A172 (cell line): ENCODE data around the gene ACAT2. TPM values are rescaled to one million over a fixed set of nuclear protein-coding genes. Genes with fewer than 3 reads are reported as not detected.
A peak's percentile ranks its signal among the peaks of the same experiment; 100 is the strongest.
"Not testable (repeated sequence)": the region's sequence is repeated elsewhere in the genome, so short reads cannot be mapped to it uniquely, and the experiment has no call there.

Experiments
- DNase-seq: peaks from one replicate; pipeline ENCODE4 v3.0.0-alpha.2; 2015; ENCODE audit warnings: low spot score
- total RNA-seq: library from RNA; depleted of rRNA; stranded (reverse); fragments of >200 nt; shearing (Covaris generic); gene quantifications from 2 replicates; pipeline ENCODE4 v1.2.3, GENCODE V29; 2014

ACAT2 gene
- total RNA-seq, 1 experiment from 2014 or later, result 45.3 TPM

DNA sequence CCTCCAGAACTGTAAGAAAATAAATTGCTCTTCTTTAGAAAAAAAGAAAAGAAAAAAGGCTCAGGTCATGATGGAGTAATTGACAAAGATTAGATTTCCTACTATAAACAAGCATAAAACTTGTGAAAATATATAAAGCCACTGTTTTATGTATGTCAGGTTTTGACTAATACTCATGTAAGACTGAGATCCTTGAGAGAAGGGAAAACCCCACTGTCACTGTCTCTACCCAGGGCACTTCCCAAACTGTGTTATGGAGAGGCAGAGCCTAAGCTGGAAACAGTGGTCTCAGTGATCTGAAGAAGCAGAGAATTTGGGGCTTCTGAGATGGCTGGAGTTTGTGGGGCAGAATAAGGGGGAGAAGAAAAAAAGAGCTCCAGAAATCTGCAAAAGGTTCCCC lies 7.6 kb downstream of the ACAT2 start:
- no peak for DNase-seq

DNA sequence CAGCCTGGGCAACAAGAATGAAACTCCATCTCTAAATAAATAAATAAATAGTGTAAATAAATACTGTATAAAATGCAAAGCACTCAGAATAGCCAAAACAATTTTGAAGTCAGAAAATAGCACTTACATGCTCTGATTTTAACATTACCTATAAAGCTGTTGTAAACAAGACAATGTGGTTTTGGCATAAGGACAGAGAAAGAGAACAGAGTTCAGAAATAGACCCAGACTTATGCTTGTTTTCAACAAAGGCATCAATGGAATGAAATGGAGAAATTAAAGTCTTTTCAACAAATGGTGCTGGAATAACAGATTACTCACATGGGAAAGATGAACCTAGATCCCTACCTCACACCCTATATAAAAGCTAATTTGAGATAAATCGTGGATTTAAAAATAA lies 10.4 kb downstream of the ACAT2 start:
- DNase-seq, result no peak

DNA sequence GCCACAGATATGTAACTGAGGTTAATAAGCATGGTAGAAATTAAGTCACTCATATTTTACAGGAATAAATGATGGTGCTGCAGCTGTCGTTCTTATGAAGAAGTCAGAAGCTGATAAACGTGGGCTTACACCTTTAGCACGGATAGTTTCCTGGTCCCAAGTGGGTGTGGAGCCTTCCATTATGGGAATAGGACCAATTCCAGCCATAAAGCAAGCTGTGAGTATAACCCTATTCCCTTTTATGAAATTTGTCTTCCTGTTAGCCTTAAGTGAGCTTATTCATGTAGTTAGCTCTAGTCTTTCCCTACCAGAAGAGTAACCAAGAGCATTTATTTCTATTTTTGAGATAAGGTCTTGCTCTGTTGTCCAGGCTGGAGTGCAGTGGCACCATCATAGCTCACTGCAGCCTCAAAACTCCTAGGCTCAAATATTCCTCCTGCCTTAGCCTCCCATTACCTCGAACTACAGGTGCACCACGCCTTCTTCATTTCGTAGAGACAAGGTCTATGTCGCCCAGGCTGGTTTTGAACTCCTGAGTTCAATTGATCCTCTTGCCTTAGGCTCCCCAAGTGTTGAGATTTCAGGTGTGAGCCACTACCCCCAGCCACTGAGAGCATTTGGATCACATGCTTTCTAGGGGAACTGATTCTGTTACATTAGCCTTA lies 15.5 kb downstream of the ACAT2 start:
- DNase-seq, result no peak

DNA sequence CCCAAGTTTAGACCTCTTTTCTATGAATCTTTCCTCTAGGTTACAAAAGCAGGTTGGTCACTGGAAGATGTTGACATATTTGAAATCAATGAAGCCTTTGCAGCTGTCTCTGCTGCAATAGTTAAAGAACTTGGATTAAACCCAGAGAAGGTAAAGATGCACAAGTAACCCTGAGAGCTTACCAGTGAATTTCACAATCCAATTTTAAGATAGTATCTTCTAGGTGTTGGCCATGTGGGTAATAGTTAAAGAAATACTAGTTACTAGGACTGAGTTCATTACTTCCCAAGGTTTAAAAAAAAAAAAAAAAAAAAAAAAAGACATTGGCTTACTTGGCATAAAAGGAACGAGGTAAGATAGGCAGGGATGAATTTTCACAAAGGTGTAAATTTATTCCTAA lies 16.3 kb downstream of the ACAT2 start:
- no peak for DNase-seq

DNA sequence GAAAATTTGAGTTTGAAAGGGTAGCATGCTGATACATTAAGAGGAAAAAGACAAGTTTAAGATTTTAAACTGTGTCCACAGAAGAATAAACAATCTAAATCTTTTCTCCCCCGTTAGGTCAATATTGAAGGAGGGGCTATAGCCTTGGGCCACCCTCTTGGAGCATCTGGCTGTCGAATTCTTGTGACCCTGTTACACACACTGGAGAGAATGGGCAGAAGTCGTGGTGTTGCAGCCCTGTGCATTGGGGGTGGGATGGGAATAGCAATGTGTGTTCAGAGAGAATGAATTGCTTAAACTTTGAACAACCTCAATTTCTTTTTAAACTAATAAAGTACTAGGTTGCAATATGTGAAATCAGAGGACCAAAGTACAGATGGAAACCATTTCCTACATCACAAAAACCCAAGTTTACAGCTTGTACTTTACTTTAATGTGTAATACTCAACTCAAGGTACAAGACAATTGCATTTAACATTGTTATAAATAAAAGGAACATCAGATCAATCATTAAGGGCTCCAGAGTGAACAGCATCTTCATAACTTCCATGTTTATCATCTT lies 16.8 kb downstream of the ACAT2 start:
- no peak for DNase-seq

DNA sequence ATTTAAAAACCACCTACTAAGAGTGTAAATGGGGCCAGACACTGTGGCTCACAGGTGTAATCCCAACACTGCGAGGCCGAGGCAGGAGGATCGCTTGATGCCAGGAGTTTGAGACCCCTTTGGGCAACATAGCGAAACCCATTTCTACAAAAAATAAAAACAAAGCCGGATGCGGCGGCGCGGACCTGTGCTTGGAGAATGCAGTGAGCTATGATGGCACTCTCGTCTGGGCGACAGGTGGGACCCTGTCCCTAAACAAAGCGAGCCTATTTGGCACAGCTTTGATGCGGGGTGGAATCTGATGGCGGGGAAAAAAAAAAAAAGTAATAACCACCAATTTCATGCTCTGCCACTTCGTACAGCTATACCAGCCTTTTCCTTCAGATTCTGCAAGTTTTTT lies 26.4 kb downstream of the ACAT2 start:
- no peak for DNase-seq

DNA sequence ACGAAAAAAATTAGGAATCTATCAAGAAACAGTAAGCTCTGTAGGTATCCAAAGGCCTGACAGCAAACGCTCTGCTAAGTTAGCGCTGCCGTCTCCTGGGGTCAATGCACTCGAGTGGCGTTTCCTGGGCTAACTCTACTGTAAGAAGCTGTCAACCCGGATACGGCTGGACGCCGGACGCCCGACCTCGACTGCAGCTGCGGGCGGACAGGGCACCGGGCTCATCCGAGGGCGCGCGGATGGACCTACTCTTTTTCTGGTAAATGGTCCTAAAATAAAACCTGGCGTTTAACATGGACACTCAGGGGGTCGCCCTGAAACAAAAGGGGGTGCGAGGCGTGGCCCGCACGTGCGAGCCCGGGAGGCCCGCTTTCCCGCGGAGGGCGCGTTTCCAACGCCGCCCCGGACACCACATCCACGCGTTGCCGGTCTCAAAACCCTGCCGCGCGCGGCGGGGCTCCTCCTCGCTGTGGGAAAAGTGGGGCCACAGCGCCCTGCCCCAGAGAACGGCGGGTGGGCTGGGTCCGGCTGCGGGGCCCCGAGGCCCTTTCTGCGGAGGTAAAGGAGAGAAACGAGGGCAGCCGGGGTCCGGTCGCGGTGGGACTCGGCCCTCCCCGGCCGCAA lies 27.0 kb downstream of the ACAT2 start:
- peak; percentile 22 for DNase-seq

DNA sequence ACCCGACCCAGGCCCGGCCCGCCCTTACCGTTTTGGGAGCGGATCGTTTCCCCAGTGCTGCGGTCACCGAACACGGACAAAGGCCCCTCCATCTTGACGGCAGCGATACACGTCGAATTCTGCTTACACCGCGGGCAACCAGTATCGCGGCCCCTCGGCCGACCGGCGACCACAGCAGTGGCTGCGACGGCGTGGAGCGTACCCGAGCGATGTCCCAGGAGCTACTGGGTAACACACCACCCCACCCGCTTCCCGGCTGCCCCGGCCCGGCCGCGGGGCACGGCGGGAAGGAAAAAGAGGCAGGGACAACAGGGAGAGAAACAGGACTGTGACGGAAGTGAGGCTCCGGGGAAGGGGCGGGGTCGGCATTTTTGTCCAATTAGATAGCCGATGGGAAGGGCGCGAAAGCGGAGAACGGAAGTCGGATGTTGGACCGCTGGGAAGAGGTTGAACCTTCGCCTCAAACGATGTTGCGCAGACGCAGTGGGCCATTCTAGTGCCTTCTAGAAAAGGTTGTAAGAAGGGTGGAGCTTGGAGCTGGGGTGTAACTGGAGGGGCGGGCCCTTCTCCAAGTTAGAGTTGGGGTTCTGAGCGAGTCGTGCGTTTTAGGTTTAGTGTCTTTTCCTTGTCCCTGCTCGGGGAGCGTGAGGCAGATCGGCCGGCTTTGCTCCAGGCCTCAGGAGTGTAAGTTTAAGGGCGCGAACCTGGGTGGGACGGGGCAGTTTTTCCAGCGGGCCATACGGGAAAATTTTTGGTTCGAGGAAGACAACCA lies 27.7 kb downstream of the ACAT2 start, which contains the start of gene TCP1:
TCP1 (minus strand) TSS at position 226 of the 772 bp plus-strand sequence; CDS start at position 92, 134 bp downstream.
- peak; percentile 100 for DNase-seq

DNA sequence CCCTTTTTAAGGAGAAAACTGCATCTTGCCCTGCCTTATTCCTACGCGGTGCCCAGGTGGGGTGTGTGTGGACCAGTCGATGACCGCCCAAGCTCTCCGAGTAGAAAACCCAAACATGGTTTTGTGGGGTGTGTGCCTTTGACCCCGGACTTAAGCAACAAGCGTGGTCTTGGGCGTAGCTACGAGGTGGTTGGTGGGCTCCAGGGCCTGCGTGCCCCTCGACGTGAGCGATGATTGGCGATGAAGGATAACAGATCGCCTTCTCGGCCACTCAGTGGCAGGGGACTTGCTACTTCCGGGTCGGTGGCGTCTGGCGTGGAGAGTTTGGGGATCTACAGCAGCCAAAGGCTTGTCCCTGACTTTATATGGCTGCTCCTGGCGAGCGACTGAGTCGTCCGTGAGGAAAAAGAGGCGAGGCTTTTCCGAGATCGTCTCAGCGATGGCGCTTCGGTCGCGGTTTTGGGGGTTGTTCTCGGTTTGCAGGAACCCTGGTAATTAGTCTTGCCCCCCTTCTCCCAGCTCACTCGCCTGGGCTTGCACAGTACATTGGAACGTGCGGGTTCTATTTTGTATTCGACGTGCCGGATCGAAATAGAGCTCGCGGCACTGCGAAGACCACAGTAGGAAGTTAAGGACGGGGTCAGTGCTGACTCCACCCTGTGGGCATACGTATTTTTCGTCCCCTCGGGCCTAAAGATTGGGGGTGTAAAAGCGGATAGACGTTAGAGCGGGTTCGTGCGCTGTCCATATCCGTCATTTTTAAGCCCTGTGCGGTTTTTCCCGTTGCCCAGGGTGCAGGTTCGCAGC lies 28.5 kb downstream of the ACAT2 start, which contains the start of gene MRPL18:
MRPL18 (plus strand) TSS at position 319 of the 807 bp plus-strand sequence; CDS start at position 440, 121 bp downstream.
- peak; percentile 94 for DNase-seq

DNA sequence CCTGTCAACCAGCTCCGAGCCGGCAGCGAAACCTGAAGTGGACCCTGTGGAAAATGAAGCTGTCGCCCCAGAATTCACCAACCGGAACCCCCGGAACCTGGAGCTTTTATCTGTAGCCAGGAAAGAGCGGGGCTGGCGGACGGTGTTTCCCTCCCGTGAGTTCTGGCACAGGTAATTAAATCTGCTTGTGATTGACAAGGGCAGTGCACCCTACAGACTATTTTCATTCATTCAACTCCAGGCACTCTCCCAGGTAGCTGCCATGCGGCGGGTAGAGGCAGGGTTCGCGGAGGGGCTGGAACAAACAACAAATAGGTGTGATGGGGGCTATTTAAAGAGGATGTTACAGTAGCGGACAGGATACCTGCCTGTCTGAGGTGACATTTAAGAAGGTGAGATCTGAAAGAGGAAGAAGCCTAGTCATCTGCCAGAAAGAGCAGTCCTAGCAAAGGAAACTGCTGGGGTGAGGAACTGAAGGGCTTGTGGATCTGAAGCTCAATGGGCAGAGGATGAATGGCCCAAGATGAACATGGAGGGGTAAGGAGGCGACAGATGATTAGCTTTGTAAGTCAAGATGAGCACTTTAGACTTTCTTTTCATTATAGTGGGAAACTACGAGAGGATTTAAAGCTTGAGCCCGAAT lies 29.2 kb downstream of the ACAT2 start:
- DNase-seq, result no peak

DNA sequence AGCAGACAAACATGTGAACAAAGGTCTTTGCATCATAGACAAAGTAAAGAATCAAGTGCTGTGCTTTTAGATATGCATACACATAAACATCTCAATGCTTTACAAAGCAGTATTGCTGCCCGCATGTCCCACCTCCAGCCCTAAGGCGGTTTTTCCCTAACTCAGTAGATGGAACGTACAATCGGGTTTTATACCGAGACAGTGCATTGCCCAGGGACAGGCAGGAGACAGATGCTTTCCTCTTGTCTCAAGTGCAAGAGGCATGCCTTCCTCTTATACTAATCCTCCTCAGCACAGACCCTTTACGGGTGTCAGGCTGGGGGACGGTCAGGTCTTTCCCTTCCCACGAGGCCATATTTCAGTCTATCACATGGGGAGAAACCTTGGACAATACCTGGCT lies 33.1 kb downstream of the ACAT2 start:
- DNase-seq, result not testable (repeated sequence)

DNA sequence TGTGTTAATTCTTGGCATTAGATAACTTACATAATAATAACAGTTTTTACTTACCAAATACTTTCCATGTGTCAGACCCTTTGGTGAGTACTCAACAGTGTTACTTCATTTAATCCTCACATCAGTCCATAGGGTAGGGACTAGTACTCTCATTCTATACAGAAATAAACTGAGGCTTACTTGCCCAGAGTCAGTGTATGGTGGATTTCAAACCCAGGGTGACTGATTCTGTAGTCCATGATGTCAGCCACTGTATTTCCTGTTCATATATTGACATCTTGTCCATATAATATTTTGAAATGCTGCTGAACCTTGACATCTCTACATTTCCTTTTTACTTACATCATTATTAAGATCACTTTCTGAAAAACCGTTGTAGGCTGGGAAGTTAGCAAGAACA lies 35.7 kb downstream of the ACAT2 start:
- DNase-seq, result no peak

DNA sequence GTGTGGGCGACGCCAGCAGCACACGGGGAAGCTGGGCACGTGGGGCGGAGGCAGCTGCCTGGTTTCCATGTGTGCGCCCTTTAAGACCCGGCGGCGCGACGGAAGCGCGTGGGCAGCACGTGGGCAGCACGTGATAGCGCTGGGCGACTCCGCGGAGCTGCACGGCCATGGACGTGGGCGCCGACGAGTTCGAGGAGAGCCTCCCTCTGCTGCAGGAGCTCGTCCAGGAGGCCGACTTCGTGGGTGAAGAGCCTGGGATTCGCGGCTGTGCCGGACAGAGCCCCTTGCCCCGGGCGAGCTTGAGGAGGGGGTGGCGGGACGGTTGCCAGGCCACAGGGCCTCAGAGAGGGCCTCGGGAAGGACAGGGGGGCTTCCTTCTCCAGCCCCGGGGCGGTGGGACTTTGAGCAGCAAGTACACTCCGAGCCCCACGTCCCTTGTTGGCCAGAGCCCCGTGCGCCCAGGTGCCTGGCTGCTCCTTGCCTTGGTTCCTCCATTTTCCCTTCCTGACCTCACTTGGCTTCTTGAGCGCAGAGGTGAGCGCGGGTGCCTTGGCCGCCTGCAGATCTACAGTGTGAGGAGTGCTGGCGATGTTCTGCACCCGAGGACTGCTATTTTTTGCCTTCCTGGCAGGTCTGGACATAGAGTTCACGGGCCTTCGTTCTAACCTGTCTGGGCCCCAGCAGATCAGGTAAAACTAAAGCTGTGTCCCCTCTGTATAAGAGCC lies 38.5 kb downstream of the ACAT2 start, which contains the start of gene PNLDC1:
PNLDC1 (plus strand) TSS at position 136 of the 725 bp plus-strand sequence; CDS start at position 168, 32 bp downstream.
- no peak for DNase-seq

DNA sequence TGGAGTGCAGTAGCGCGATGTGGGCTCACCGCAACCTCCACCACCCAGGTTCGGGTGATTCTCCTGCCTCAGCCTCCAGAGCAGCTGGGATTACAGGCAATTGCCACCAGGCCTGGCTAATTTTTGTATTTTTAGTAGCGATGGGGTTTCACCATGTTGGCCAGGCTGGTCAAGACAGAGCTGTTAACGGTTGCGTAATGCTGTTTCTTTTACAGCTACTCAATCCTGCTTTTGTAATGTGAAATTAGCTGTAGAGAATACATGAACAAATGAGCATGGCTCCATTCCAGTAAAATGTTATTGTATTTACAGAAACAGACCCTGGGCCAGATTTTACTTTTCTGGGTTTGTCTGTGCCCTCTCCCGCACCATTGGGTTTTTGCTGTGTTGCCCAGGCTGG lies 40.1 kb downstream of the ACAT2 start:
- DNase-seq, result no peak

DNA sequence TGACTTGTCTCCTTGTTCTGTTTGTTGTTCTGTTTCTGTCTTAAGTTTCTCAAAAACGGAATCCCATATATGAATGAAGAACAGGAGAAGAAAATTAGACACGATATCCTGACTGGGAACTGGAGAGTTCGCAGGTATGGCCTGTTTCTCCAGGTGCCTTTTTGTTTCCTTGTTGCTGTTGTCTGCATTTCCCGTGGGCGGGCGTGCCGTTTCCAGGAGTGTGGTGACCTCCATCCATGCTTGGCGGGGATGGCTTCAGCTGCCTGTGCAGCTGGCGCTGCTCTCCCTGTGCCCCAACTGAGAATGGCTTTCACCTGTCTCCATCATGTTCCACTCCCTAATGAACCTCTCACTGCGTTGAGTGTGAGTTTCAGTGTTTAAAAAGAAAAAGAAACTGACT lies 42.7 kb downstream of the ACAT2 start:
- DNase-seq, result no peak

DNA sequence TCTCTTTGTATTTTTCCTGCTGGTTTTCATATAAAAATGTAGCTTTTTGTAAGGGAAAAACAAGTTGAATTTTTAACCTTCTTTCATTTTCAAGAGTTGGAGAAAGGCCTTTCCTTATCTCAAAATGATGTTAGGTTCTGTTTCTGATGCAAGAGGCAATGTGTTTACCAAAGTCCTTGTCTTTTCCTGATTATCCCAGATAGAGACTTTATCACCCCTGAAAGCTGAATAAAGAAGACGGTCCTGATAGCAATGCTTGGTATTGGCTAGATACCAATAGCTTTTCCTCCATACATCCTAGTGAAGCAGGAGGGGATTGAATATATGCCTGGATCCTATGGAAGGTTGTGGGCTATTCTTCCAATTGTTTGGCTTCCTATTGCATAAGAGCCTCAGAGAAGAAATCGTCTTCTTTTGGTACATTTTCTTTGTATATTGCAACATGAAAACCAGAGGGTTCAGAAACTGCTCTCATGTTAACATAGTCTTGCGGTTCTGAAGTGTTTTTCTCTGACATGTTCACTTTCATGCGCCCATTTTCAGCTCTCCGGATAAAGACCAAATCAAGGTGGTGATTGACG lies 43.7 kb downstream of the ACAT2 start:
- DNase-seq, result no peak

DNA sequence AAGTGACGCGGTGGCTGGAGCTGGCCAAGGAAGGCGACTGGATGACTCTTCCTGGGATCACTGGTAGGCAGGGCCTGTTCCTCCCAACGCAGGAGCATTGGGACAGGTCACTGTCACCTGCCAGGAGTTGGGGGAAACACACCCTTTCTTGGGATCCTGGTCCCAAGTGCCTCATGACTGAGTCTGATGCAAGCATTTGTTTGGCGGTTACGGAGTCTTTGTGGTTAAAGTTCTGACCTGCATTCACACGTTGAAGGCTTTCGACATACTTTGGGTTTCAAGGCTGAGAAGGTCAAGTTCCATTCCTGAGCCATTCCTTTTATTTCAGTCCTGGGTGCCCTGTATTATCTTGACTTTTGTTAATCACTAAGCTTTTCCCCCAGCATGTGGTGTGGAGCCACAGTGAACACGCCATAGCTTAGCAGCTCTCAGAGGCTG lies 44.2 kb downstream of the ACAT2 start:
- no peak for DNase-seq

DNA sequence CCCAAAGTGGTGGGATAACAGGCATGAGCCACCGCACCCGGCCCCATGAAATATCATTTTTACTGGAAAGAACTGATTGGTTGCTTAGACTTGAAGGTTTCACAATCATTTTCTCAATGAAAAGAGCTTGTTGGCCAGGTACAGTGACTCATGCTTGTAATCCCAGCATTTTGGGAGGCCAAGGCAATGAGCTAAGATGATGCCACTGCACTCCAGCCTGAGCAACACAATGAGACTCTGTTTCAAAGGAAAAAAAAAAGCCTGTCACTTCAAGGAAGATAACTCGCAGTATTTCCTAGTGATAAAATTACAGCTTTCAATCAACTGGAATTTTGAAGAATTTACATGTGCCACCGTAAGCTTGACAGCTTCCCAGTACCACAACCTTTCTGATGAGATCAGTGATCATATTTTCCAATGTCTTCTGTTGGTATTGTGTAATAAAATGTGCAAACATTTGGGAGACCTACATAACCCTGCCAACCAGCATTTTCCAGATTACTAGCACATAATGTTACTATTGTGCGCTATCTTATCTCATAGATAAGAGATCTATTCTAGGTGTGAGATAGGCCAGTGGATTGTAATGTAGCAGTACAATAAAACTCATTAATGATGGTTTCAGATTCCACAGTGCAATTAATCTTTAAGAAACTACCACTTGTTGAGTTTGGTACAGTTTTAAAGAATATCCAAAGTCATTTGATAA lies 45.5 kb downstream of the ACAT2 start:
- peak; percentile 39 for DNase-seq

DNA sequence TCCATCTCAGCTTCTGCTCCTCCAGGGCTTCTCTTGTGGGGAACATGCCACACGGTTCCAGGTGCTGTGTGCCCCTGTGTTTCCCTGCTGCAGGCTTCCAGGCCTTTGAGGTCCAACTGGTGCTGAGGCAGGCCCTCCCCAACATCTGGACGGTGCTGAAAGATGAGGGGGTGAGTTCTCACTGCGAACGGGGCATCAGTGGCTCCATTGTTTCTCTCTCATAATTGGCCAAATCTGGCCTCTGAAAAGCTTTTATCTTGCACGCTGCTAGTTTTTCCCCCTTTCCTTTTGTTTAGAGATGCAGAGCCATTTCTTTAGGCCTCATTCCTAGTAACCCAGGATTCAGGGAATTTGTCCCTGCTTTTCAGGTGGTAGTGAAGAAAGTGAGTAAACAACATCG lies 46.8 kb downstream of the ACAT2 start:
- DNase-seq, result no peak
